Measurements from ENCODE around the gene ARHGAP31.

The ARHGAP31 gene

GRCh38 chr3:119326976-119327375, 32.8 kb downstream of the ARHGAP31 start:
- no peak for DNase-seq (ENCODE audit: low read depth in 1 of 2, low spot score in 1 of 2)
- TF ChIP-seq GABPA (IDR thresholded peaks at IDR 0.05; ENCODE audit: low read depth) (no peak), CTCF (IDR thresholded peaks at IDR 0.05; ENCODE audit: insufficient read depth, low read length) (no peak), REST (IDR thresholded peaks at IDR 0.05; ENCODE audit: insufficient replicate concordance, low read depth) (no peak)
- Histone ChIP-seq H3K27me3 (ENCODE audit: insufficient read depth, poor library complexity, severe bottlenecking) (no peaks in the 10 kb centered on the region), H3K27ac (replicated peaks) (no peak overlapping the region), H3K4me3 (replicated peaks; ENCODE audit: insufficient read depth, low read length) (no peak overlapping the region)

GRCh38 chr3:119329551-119329950, 35.4 kb downstream of the ARHGAP31 start:
- Histone ChIP-seq H3K27ac (replicated peaks) (no peak overlapping the region), H3K4me3 (replicated peaks; ENCODE audit: insufficient read depth, low read length) (no peak overlapping the region), H3K27me3 (ENCODE audit: insufficient read depth, poor library complexity, severe bottlenecking) (no peaks in the 10 kb centered on the region)
- TF ChIP-seq POLR2AphosphoS5 (IDR thresholded peaks at IDR 0.05; ENCODE audit: low read depth): no peak
- no peak for TF ChIP-seq REST (IDR thresholded peaks at IDR 0.05; ENCODE audit: insufficient replicate concordance, low read depth)
- no peak for TF ChIP-seq GABPA (IDR thresholded peaks at IDR 0.05; ENCODE audit: low read depth)
- TF ChIP-seq CTCF (IDR thresholded peaks at IDR 0.05; ENCODE audit: insufficient read depth, low read length): no peak
- no peak for TF ChIP-seq SPI1 (IDR thresholded peaks at IDR 0.05; ENCODE audit: borderline replicate concordance, low read depth)
- no peak for DNase-seq (ENCODE audit: low read depth in 1 of 2, low spot score in 1 of 2)

GRCh38 chr3:119330181-119330580, 36.0 kb downstream of the ARHGAP31 start:
- Histone ChIP-seq H3K27ac (replicated peaks) (no peak overlapping the region), H3K4me3 (replicated peaks; ENCODE audit: insufficient read depth, low read length) (no peak overlapping the region), H3K27me3 (ENCODE audit: insufficient read depth, poor library complexity, severe bottlenecking) (no peaks in the 10 kb centered on the region)
- no peak for DNase-seq (ENCODE audit: low read depth in 1 of 2, low spot score in 1 of 2)
- TF ChIP-seq CTCF (IDR thresholded peaks at IDR 0.05; ENCODE audit: insufficient read depth, low read length) (no peak), GABPA (IDR thresholded peaks at IDR 0.05; ENCODE audit: low read depth) (no peak), POLR2AphosphoS5 (IDR thresholded peaks at IDR 0.05; ENCODE audit: low read depth) (no peak), REST (IDR thresholded peaks at IDR 0.05; ENCODE audit: insufficient replicate concordance, low read depth) (no peak), SPI1 (IDR thresholded peaks at IDR 0.05; ENCODE audit: borderline replicate concordance, low read depth) (no peak)
